Activated CD4-positive, alpha-beta T cell treated with anti-CD3 and anti-CD28 coated beads for 36 hours (primary cell): ENCODE measurements around the gene PTK6. TPM values are rescaled to one million over a fixed set of nuclear protein-coding genes. Genes with fewer than 3 reads are reported as not detected.

Experiments
- ATAC-seq: fragments of 200-7000 bp; cut with Tn5 transposase; one replicate; pipeline ENCODE4 v1.10.0; 2021; ENCODE audit warnings: mild to moderate bottlenecking, moderate library complexity
- CTCF ChIA-PET: fragments of 350-600 bp; sonication (Branson Sonifier 250); formaldehyde crosslinking; loops from one replicate; lab custom pipeline; 2021; ENCODE audit warnings: antibody characterized with exemption; lab: Charles Lee
- POLR2A ChIA-PET: fragments of 350-600 bp; sonication (Branson Sonifier 250); formaldehyde crosslinking; loops from one replicate; lab custom pipeline; 2021; ENCODE audit warnings: antibody characterized with exemption, inconsistent platforms; lab: Charles Lee
- DNase-seq: peaks from one replicate; pipeline ENCODE4 v3.0.0-alpha.2; 2020
- H3K27ac Mint-ChIP-seq: one replicate; pipeline ENCODE4 v1.8.0; 2021; ENCODE audit warnings: mixed read lengths
- H3K27me3 Mint-ChIP-seq: one replicate; pipeline ENCODE4 v1.8.0; 2021; ENCODE audit warnings: mixed read lengths
- H3K36me3 Mint-ChIP-seq: one replicate; pipeline ENCODE4 v1.8.0; 2021; ENCODE audit warnings: low read depth, mixed read lengths
- H3K4me1 Mint-ChIP-seq: one replicate; pipeline ENCODE4 v1.8.0; 2021; ENCODE audit warnings: mixed read lengths
- H3K4me3 Mint-ChIP-seq: one replicate; pipeline ENCODE4 v1.8.0; 2021; ENCODE audit warnings: mild to moderate bottlenecking, moderate library complexity, mixed read lengths
- H3K9me3 Mint-ChIP-seq: one replicate; pipeline ENCODE4 v1.8.0; 2021; ENCODE audit warnings: low read depth, mixed read lengths
- intact Hi-C, 2 experiments: fragments of 100-400 bp; cut with DNase I in 1 of 2; cut with micrococcal nuclease in 1 of 2; formaldehyde crosslinking; loops; one replicate each; pipeline versions ENCODE4 v1.14.2 to v1.15.1; 2022 to 2024; cut with DNase I, micrococcal nuclease
- total RNA-seq, 2 experiments: library from RNA; stranded (reverse); gene quantifications; one replicate each; pipeline ENCODE4 v1.2.3, GENCODE V29; 2021

PTK6 gene
- total RNA-seq, 2 experiments from 2014 or later = 0.25 to 0.48 TPM

GRCh38 chr20:63495741-63496595, 41.2 kb downstream of the PTK6 start:
- POLR2A ChIA-PET = interaction anchor here (0.8 kb wide), 1 partner anchor 193 kb away, joined by 3 read pairs; no protein-coding TSS in a partner anchor

GRCh38 chr20:63495167-63495720, 41.9 kb downstream of the PTK6 start:
- Mint-ChIP-seq H3K4me3 (no peak overlapping the region), H3K4me1 (peaks cover 2% of the 10 kb centered on the region), H3K36me3 (no peaks in the 10 kb centered on the region), H3K27me3 (peaks cover 14% of the 10 kb centered on the region), H3K9me3 (no peaks in the 10 kb centered on the region), H3K27ac (no peak overlapping the region)
- intact Hi-C loops = no loop called here
- DNase-seq (no peak), ATAC-seq (no peak)
- ChIA-PET CTCF (interaction anchor here (0.7 to 1.7 kb wide), 5 partner anchors 10 to 283 kb away, joined by 3 to 5 read pairs (median 4); no protein-coding TSS in a partner anchor), POLR2A (no interaction called here)

More at GRCh38 chr20:63495741-63496595, 41.2 kb downstream of the PTK6 start:
- no peaks in the 10 kb centered on the region for H3K9me3 Mint-ChIP-seq
- no peak overlapping the region for H3K27ac Mint-ChIP-seq
- CTCF ChIA-PET = interaction anchor here (0.6 to 1.7 kb wide), 10 partner anchors 12 to 666 kb away, joined by 3 to 7 read pairs (median 3); partner anchors contain the start of gene PTK6
- peak overlapping the region; percentile 43 for H3K4me3 Mint-ChIP-seq
- H3K36me3 Mint-ChIP-seq = no peaks in the 10 kb centered on the region
- intact Hi-C loops = loop anchor here (1.0 to 2.0 kb wide), 3 partner anchors 24 to 41 kb away; partner anchors contain the start of genes PPDPF (in 2 of the 2) and PTK6 (in 1 of the 2)
- ATAC-seq = peak; percentile 80
- H3K4me1 Mint-ChIP-seq = peaks cover 2% of the 10 kb centered on the region
- peaks cover 14% of the 10 kb centered on the region for H3K27me3 Mint-ChIP-seq
- peak; percentile 88 for DNase-seq

- no peak for DNase-seq
- H3K4me1 Mint-ChIP-seq = peaks cover 2% of the 10 kb centered on the region
- intact Hi-C loops = no loop called here
- ChIA-PET POLR2A (no interaction called here), CTCF (interaction anchor here (0.7 kb wide), 2 partner anchors 10 to 282 kb away, joined by 3 read pairs; no protein-coding TSS in a partner anchor)
- no peaks in the 10 kb centered on the region for H3K36me3 Mint-ChIP-seq
- H3K9me3 Mint-ChIP-seq = no peaks in the 10 kb centered on the region
- ATAC-seq = no peak
- peaks cover 14% of the 10 kb centered on the region for H3K27me3 Mint-ChIP-seq
- H3K27ac Mint-ChIP-seq = no peak overlapping the region
- no peak overlapping the region for H3K4me3 Mint-ChIP-seq
Observed at GRCh38 chr20:63494420-63495166, 42.6 kb downstream of the PTK6 start.

- no peak overlapping the region for H3K27ac Mint-ChIP-seq
- peaks cover 14% of the 10 kb centered on the region for H3K27me3 Mint-ChIP-seq
- H3K4me1 Mint-ChIP-seq = peaks cover 2% of the 10 kb centered on the region
- ChIA-PET POLR2A (no interaction called here), CTCF (no interaction called here)
- DNase-seq (no peak), ATAC-seq (no peak)
- intact Hi-C loops = no loop called here
- H3K36me3 Mint-ChIP-seq = no peaks in the 10 kb centered on the region
- no peaks in the 10 kb centered on the region for H3K9me3 Mint-ChIP-seq
- no peak overlapping the region for H3K4me3 Mint-ChIP-seq
Observed at GRCh38 chr20:63494084-63494419, 43.1 kb downstream of the PTK6 start.

- no peak overlapping the region for H3K4me3 Mint-ChIP-seq
- no peak for ATAC-seq
- intact Hi-C loops = no loop called here
- H3K4me1 Mint-ChIP-seq = peaks cover 2% of the 10 kb centered on the region
- H3K27ac Mint-ChIP-seq = no peak overlapping the region
- CTCF ChIA-PET = no interaction called here
- POLR2A ChIA-PET = no interaction called here
- no peaks in the 10 kb centered on the region for H3K36me3 Mint-ChIP-seq
- H3K9me3 Mint-ChIP-seq = no peaks in the 10 kb centered on the region
- peaks cover 14% of the 10 kb centered on the region for H3K27me3 Mint-ChIP-seq
- DNase-seq = no peak
Observed at GRCh38 chr20:63493563-63494020, 43.6 kb downstream of the PTK6 start.

- intact Hi-C loops = no loop called here
- no peaks in the 10 kb centered on the region for H3K36me3 Mint-ChIP-seq
- H3K4me1 Mint-ChIP-seq = peaks cover 2% of the 10 kb centered on the region
- peaks cover 14% of the 10 kb centered on the region for H3K27me3 Mint-ChIP-seq
- CTCF ChIA-PET = no interaction called here
- POLR2A ChIA-PET = no interaction called here
- DNase-seq = no peak
- no peak overlapping the region for H3K4me3 Mint-ChIP-seq
- no peak for ATAC-seq
- H3K9me3 Mint-ChIP-seq = no peaks in the 10 kb centered on the region
- no peak overlapping the region for H3K27ac Mint-ChIP-seq
Observed at GRCh38 chr20:63492982-63493381, 44.2 kb downstream of the PTK6 start.

- Mint-ChIP-seq H3K4me3 (no peak overlapping the region), H3K9me3 (no peaks in the 10 kb centered on the region), H3K27ac (no peak overlapping the region), H3K4me1 (peaks cover 2% of the 10 kb centered on the region), H3K36me3 (no peaks in the 10 kb centered on the region), H3K27me3 (peaks cover 12% of the 10 kb centered on the region)
- DNase-seq (no peak), ATAC-seq (no peak)
- CTCF ChIA-PET = no interaction called here
- intact Hi-C loops = no loop called here
- POLR2A ChIA-PET = no interaction called here
Observed at GRCh38 chr20:63492518-63492917, 44.7 kb downstream of the PTK6 start.

- DNase-seq = no peak
- no peak for ATAC-seq
- CTCF ChIA-PET = no interaction called here
- intact Hi-C loops = no loop called here
- POLR2A ChIA-PET = no interaction called here
- H3K4me3 Mint-ChIP-seq = no peak overlapping the region
- H3K36me3 Mint-ChIP-seq = no peaks in the 10 kb centered on the region
- H3K9me3 Mint-ChIP-seq = no peaks in the 10 kb centered on the region
- peaks cover 2% of the 10 kb centered on the region for H3K4me1 Mint-ChIP-seq
- H3K27ac Mint-ChIP-seq = no peak overlapping the region
- H3K27me3 Mint-ChIP-seq = peaks cover 8% of the 10 kb centered on the region
Observed at GRCh38 chr20:63491635-63492230, 45.4 kb downstream of the PTK6 start.

GRCh38 chr20:63491078-63491477, 46.1 kb downstream of the PTK6 start:
- ChIA-PET POLR2A (interaction anchor here (0.6 kb wide), 1 partner anchor 24 kb away, joined by 7 read pairs; no protein-coding TSS in a partner anchor), CTCF (no interaction called here)
- Mint-ChIP-seq H3K4me1 (no peaks in the 10 kb centered on the region), H3K9me3 (no peaks in the 10 kb centered on the region), H3K4me3 (no peak overlapping the region), H3K27ac (no peak overlapping the region), H3K36me3 (no peaks in the 10 kb centered on the region), H3K27me3 (peaks cover 10% of the 10 kb centered on the region)
- ATAC-seq (no peak), DNase-seq (no peak)
- intact Hi-C loops = no loop called here

- H3K4me3 Mint-ChIP-seq = no peak overlapping the region
- no peaks in the 10 kb centered on the region for H3K36me3 Mint-ChIP-seq
- DNase-seq (no peak), ATAC-seq (no peak)
- ChIA-PET POLR2A (interaction anchor here (0.6 kb wide), 1 partner anchor 24 kb away, joined by 7 read pairs; no protein-coding TSS in a partner anchor), CTCF (no interaction called here)
- no peaks in the 10 kb centered on the region for H3K9me3 Mint-ChIP-seq
- no peak overlapping the region for H3K27ac Mint-ChIP-seq
- peaks cover 10% of the 10 kb centered on the region for H3K27me3 Mint-ChIP-seq
- intact Hi-C loops = no loop called here
- no peaks in the 10 kb centered on the region for H3K4me1 Mint-ChIP-seq
Observed at GRCh38 chr20:63490416-63490815, 46.8 kb downstream of the PTK6 start.
